Esophagus mucosa (tissue), 1 donor: ENCODE data around the gene KRT20. TPM values are rescaled to one million over a fixed set of nuclear protein-coding genes. Genes with fewer than 3 reads are reported as not detected.

Experiments used
- ATAC-seq: fragments of 200-7000 bp; cut with Tn5 transposase; one replicate; pipeline ENCODE4 v1.9.1; 2020
- total RNA-seq: library from RNA; stranded (reverse); gene quantifications from one replicate; pipeline ENCODE4 v1.2.4, GENCODE V29; 2023
- donor health status: DM: yes; HTN: yes; CAD: no.

Gene KRT20
- total RNA-seq, 1 donor from 2014 or later, result 0.20 TPM

DNA sequence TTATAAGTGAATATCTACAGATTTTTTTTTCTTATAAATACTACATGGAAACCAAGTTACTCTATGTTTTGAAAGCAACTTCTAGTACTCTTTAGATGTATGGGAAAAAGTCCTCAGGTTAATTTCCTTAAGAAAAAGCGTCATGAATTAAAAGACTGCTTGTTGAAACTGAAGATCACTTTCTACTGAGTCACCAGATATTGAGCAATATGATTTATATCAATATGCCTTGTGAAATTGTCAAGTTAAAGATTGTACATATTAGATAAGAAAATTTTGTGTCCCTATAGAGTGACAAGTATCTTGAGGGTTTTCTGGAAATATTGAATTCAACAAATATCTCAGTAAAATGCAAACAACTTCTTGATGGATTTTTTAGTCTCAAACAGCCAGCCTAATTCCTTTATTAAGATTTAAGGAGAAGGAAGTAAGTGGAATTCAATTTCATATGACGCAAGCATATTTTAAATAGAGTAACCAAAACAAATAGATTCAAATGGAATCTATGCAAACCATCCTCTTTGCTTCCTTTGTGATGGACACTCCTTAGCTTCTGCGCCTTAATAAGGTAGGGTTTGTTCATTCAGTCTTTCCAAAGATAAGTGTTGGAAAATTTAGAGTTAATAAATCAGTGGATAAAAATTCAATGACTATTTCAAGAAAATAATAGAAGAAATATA is 34.6 kb downstream of the KRT20 start:
- ATAC-seq, result no peak

DNA sequence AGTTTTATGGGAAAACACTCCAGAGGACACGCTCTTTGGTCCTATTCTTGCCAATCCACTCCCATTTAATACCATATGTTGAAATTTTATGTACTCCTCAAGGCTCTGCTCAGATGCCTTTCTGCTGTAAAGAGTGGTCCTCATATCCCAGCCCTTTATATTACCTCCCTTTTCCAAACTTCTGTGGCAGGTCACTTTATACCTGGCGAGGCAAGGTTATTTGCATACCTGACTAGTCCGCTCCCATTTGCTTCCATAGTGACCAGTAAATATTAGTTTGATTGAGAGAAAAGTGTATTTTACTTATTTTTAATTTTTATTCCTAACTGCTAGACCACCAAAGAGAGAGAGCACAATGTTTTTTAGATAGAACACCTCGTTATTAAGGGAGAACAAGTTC is 35.3 kb downstream of the KRT20 start:
- ATAC-seq, result no peak

DNA sequence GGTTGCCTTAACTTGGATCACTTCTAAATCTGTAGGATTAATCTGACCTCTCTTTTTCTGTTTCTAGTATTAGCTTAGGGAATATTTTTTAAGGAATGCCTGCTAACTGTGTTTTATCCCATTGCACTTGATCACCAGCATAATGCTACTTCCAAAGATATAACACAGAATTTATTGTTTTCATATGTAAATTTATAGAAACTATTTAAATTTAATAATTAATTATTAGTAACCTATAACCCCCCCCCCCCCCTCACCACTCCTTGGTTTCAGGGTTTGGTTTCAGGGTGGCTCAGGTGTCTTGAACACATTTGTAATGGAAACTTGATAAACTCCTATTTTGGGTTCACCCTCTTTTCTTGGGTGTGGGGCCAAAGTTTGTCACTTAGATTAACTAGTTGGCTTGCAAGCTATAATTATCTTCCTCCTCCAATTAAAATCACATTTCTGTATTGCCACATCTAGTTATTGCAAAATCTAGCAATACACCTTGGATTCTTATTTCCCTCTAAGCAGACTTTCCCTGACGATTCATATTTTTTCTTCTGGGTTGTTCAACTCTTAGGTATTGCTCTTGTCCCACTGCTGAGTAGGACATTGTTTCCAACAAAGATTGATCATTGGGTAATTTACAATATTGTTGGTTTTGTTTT is 36.3 kb downstream of the KRT20 start:
- peak; percentile 50 for ATAC-seq

DNA sequence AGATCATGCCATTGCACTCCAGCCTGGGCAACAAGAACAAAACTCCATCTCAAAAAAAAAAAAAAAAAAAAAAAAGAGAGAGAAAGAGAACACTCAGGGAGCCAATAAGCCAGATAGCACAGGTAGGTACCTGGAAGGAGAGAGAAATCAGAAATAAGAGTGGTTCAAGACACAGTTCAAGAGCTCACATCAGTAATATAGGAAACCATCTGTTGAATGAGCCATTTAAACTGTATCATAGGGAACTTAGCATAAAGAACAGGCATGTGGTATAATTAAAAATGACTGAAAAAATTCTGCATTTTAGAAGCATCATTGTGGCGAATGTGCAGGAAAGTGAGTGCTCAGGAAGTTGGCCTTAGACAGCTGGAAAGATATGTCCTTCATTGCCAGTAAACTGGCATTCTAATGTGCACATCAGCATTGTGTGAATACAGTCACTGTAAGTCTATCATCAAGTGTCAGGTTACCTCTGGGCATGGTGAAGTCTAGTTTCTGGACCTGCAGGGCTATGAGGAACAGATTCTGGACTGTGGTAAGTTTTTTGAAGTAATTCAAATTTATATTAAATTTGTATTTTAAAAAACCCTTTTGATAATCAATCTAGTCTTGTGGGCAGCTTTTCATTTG is 38.4 kb downstream of the KRT20 start:
- ATAC-seq, result no peak

DNA sequence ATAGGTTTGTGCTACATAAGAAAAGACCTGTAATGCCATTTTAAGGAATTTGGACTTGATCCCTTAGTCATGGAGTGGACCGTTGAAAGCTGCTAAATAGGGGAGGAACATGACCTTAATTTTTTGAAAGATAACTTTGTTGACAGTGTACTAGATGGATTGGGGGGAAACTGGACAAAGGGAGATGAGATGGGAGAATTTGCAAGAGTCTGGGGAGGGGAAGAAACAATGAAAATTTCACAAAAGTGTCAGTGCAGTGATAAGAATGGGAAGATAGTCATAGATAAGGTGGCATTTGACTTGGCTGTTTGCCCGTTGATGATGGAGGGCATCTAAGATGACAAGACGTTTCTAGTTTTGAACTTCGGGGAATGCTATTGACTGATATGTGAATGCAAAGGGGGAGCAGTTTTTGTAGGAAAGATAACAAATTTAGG is 40.4 kb downstream of the KRT20 start:
- no peak for ATAC-seq

DNA sequence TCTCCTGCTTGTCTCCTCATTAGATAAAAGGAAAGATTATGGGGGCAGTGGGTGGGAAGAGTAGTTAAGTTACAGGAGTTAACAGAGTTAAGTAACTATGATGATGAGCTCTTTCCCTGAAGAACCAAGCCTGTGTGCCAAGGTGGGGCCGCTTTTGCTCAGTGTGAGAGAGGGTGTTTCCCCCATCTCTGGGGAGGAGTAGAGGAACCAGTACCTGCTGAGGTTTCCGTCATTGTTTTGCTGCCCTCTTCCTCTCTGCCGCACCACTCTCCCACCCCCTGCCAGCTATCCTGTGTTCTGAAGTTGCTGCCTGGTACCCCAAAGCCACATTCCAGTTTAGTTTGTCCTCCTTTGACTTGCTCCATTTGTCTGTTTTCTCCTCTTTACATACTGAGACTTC is 41.8 kb downstream of the KRT20 start:
- ATAC-seq, result peak; percentile 23

DNA sequence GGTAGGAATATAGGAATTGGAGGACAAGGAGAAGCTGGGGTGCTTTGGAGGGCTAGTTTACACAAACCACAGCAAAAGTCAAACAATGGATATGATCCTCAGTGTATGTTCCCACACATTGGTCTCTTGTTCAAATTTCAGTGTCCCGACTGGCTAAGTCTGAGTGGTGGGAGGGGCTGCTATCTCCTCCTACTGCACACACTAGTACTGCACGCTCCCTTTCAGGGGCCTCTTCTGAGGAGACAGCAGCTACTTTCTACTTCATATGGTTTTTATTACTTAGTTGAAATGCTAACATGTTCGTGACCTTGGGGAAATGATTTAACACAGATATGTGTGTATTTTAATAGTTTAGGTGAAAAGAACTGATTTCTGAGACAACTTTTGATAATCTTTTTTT is 43.8 kb downstream of the KRT20 start:
- no peak for ATAC-seq

DNA sequence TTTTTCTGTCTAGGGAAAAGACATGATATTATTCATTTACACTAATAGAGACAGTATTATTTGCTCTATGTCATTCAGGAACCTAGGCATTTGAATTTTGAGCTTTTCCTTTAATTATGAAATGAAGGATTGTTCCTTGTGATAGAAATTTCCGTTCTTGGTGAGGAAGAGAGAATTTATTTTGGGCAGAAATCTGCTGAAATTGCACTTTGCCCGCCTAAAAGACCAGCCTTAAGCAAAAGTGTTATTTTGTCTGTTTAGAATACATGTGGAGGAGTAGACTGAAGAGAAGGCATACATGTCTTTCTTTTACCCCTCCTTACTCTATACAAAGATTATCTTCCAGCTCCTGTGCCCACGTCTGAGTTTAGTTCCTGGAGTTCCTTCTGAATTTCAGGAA is 45.8 kb downstream of the KRT20 start:
- ATAC-seq, result no peak

DNA sequence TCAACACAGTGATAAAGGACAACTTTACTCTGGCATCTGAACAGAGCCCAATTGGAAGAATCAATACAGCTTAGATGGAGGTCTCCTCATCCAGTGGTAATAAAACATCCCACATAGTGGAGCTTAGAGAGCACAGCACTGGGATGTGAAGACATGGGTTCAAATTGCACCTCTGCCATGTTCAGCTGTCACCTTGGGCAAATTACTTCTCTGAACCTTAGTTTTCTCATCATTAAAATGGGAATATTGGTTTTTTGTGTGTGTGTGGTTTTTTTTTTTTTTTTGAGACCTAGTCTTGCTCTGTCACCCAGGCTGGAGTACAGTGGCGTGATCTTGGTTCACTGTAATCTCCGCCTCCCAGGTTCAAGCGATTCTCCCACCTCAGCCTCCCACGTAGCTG is 49.0 kb downstream of the KRT20 start:
- no peak for ATAC-seq

DNA sequence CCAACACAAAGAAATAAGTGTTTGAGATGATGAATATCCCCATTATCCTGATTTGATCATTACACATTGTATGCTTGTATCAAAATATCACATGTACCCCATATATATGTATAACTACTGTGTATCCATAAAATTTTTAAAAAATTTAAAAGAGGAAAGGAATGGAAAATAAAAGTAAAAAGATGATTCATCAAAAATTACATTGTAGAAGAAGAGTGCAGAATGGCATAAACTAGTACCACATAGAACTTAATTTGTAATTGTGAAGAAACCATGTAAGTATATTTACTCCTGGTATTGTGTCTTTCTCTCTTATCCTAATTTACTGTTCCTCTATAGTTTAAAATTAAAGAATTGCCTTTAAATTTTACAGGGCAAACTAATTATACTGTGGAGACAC is 51.2 kb downstream of the KRT20 start:
- no peak for ATAC-seq

DNA sequence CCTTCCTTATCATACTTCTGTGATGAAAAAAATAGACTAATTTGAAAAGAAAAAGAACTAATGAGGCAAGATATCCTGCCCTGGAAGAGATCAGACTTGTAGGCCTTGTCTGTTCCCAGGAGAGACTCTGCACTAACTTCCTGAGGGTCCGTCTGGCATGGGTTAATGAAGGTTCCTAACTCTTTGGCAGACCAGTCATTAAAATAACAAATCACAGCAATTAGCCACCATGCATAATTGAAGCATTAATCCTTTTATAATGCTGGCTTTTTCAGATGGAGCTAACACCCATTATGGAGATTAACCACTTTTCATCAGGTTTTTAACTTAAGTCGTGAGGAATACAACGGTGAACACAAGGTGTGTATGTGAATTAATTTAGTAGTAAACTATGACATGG is 52.2 kb downstream of the KRT20 start:
- no peak for ATAC-seq

DNA sequence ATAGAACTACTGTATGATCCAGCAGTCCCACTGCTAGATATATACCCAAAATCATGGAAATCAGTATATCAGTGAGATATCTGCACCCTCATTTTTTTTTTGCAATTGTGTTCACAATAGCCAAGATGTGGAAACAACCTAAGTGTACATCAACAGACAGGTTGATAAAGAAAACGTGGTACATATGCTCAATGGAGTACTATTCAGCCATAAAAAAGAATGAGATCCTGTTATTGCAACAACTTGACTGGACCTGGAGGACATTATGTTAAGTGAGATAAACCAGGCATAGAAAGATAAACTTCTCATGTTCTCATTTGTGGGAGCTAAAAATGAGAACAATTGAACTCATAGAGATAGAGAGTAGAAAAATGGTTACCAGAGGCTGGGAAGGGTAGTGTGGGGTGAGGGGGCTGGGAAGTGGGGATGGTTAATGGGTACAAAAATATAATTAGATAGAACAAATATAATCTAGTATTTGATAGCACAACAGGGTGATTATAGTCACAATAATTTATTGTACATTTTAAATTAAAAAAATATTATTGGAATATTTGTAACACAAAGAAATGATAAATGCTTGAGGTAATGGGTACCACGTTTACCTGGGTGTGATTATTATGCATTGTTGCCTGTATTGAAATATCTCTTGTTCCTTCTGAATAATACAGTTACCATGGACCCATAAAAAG is 54.8 kb downstream of the KRT20 start:
- no peak for ATAC-seq

DNA sequence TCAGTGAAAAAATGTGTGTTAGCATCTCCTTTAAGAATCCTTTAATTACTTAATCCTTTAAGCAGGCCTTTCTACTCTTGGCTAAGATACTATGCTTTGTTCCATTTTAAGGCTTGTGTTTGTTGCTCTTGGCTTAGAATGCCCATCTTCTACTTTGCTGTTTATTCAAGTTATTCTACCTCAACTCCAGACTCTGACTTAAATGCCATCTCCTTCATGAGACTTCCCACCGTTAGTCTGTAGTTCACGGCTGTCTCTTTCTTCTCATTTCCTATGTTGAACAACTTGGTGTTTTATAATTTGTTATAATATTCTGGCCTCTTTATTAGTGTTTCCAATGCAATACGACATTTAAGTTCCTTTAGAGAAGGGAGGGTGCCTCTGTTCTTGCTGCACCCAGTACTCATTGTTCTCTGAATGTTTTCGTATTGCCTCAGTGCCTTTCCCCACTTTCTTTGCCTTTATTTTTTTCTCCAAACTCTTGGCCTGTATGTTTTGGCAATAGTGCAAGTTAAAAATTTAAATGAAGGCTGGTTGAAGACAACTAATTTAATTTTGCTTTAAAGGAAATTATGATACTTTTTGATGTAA is 56.5 kb downstream of the KRT20 start:
- no peak for ATAC-seq

DNA sequence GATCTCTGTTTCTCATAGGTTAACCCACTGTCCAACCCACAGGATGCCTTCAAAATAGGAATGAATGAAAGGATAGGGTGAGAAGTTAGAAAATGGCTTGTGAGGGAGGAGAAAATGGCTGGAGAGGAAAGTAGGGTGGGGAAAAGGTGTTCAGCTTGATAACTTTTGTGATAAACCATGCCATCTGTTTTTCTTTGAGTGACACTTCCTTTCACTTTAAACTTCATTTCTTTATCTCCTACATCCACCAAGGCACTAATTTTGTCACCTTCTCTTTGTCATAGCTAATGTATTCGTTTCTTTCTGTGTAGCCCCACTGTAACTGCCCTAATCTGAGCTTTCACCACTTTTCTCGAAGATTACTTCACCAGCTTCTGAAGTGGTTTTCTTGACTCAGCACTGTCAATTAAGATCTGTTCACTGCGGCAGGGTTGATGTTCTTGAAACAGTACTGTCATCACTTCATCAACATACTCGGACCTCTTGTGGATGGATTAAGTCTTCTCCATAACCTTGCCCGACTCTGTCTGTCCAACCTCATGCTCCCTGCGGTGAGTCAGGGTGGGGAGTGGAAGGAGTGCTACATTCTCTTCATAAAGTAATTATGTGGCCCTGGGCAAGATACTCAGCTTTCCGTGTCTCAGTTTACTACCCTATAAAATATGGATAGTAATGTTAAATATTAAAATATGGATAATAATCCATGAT is 57.1 kb downstream of the KRT20 start:
- peak; percentile 52 for ATAC-seq

Other genes starting within 250 kb of the KRT20 start
- 51.7 TPM for gene SMARCE1, start 237.4 kb downstream of the KRT20 start, total RNA-seq
- gene KRT222, start 220.1 kb downstream of the KRT20 start, total RNA-seq, result 0.20 TPM
- gene KRT24, start 181.5 kb downstream of the KRT20 start, total RNA-seq, result 10.0 TPM
- gene KRT25, start 129.9 kb downstream of the KRT20 start, total RNA-seq, result not detected
- not detected for gene KRT26, start 113.0 kb downstream of the KRT20 start, total RNA-seq
- not detected for gene KRT27, start 102.7 kb downstream of the KRT20 start, total RNA-seq
- gene KRT28, start 85.3 kb downstream of the KRT20 start, total RNA-seq, result not detected
- gene KRT10, start 62.6 kb downstream of the KRT20 start, total RNA-seq, result 50.3 TPM
- gene KRT12, start 18.0 kb downstream of the KRT20 start, total RNA-seq, result not detected
- gene KRT23, start 52.4 kb upstream of the KRT20 start, total RNA-seq, result 3.1 TPM
- gene KRT39, start 81.7 kb upstream of the KRT20 start, total RNA-seq, result not detected
- not detected for gene KRT40, start 99.1 kb upstream of the KRT20 start, total RNA-seq
- not detected for gene KRTAP3-3, start 108.9 kb upstream of the KRT20 start, total RNA-seq
- gene KRTAP3-2, start 114.7 kb upstream of the KRT20 start, total RNA-seq, result not detected
- gene KRTAP3-1, start 123.9 kb upstream of the KRT20 start, total RNA-seq, result not detected
- not detected for gene KRTAP1-5, start 142.0 kb upstream of the KRT20 start, total RNA-seq
- gene KRTAP1-4, start 145.0 kb upstream of the KRT20 start, total RNA-seq, result not detected
- gene KRTAP1-3, start 149.6 kb upstream of the KRT20 start, total RNA-seq, result not detected
- not detected for gene KRTAP1-1, start 156.2 kb upstream of the KRT20 start, total RNA-seq
- not detected for gene KRTAP2-1, start 162.1 kb upstream of the KRT20 start, total RNA-seq
- not detected for gene KRTAP2-2, start 170.0 kb upstream of the KRT20 start, total RNA-seq
- not detected for gene KRTAP2-3, start 174.9 kb upstream of the KRT20 start, total RNA-seq
- gene KRTAP2-4, start 180.6 kb upstream of the KRT20 start, total RNA-seq, result not detected
- gene KRTAP4-7, start 198.9 kb upstream of the KRT20 start, total RNA-seq, result not detected
- gene KRTAP4-8, start 212.9 kb upstream of the KRT20 start, total RNA-seq, result not detected
- gene KRTAP4-16, start 217.0 kb upstream of the KRT20 start, total RNA-seq, result not detected
- not detected for gene KRTAP4-9, start 220.1 kb upstream of the KRT20 start, total RNA-seq
- gene KRTAP4-11, start 233.1 kb upstream of the KRT20 start, total RNA-seq, result not detected
- gene KRTAP4-12, start 238.9 kb upstream of the KRT20 start, total RNA-seq, result not detected